ENCODE results near the gene C1orf115.
A peak's percentile ranks its signal among the peaks of the same experiment; 100 is the strongest.
"Not testable (repeated sequence)": the region's sequence is repeated elsewhere in the genome, so short reads cannot be mapped to it uniquely, and the experiment has no call there.

The C1orf115 gene

GRCh38 chr1:220690140-220691052 is at the start of gene C1orf115:
C1orf115 (plus strand) TSS chr1:220690363; CDS start chr1:220690403, 40 bp downstream.
- DNase-seq (ENCODE audit: low spot score) = peak; percentile 45

GRCh38 chr1:220642285-220642684 is 47.9 kb upstream of the C1orf115 start:
- no peak for DNase-seq (ENCODE audit: low spot score)

- no peak for DNase-seq (ENCODE audit: low spot score)
These were observed 37.2 kb upstream of the C1orf115 start for GRCh38 chr1:220652995-220653394.

- DNase-seq (ENCODE audit: low spot score) = no peak
These were observed 34.7 kb upstream of the C1orf115 start for GRCh38 chr1:220655509-220655908.

- DNase-seq (ENCODE audit: low spot score) = no peak
These were observed 34.0 kb upstream of the C1orf115 start for GRCh38 chr1:220655961-220656740.

GRCh38 chr1:220666349-220666748 is 23.8 kb upstream of the C1orf115 start:
- no peak for DNase-seq (ENCODE audit: low spot score)

- no peak for DNase-seq (ENCODE audit: low spot score)
These were observed 21.2 kb upstream of the C1orf115 start for GRCh38 chr1:220669005-220669404.

- DNase-seq (ENCODE audit: low spot score) = no peak
These were observed 19.8 kb upstream of the C1orf115 start for GRCh38 chr1:220670365-220670764.

GRCh38 chr1:220673921-220674320 is 16.2 kb upstream of the C1orf115 start:
- DNase-seq (ENCODE audit: low spot score) = no peak

GRCh38 chr1:220677251-220677650 is 12.9 kb upstream of the C1orf115 start:
- DNase-seq (ENCODE audit: low spot score) = no peak

GRCh38 chr1:220680085-220680687 is 10.0 kb upstream of the C1orf115 start:
- DNase-seq (ENCODE audit: low spot score) = peak; percentile 52

- no peak for DNase-seq (ENCODE audit: low spot score)
These were observed 8.8 kb upstream of the C1orf115 start for GRCh38 chr1:220681220-220681880.

- no peak for DNase-seq (ENCODE audit: low spot score)
These were observed 7.1 kb upstream of the C1orf115 start for GRCh38 chr1:220682901-220683576.

- DNase-seq (ENCODE audit: low spot score) = not testable (repeated sequence)
These were observed 6.4 kb upstream of the C1orf115 start for GRCh38 chr1:220683716-220684115.

GRCh38 chr1:220684890-220685289 is 5.3 kb upstream of the C1orf115 start:
- no peak for DNase-seq (ENCODE audit: low spot score)

GRCh38 chr1:220685879-220686278 is 4.3 kb upstream of the C1orf115 start:
- peak; percentile 23 for DNase-seq (ENCODE audit: low spot score)

GRCh38 chr1:220687809-220688208 is 2.4 kb upstream of the C1orf115 start:
- no peak for DNase-seq (ENCODE audit: low spot score)

- no peak for DNase-seq (ENCODE audit: low spot score)
These were observed 497 bp upstream of the C1orf115 start for GRCh38 chr1:220689666-220690065.

- DNase-seq (ENCODE audit: low spot score) = no peak
These were observed 1.0 kb downstream of the C1orf115 start for GRCh38 chr1:220691053-220691684.

GRCh38 chr1:220692436-220693228 is 2.5 kb downstream of the C1orf115 start:
- no peak for DNase-seq (ENCODE audit: low spot score)

All from SW480 (cell line).